AG04449 (cell line): ENCODE measurements around the gene ERCC4.

ENCODE experiments used
- CTCF ChIA-PET: fragments of 350-600 bp; formaldehyde crosslinking; extraction: SDS; loops from one replicate; lab custom pipeline; 2021; ENCODE audit warnings: antibody characterized with exemption; lab: Yijun Ruan, JAX
- POLR2A ChIA-PET: fragments of 400-600, 350-600 bp; formaldehyde crosslinking; extraction: SDS; loops from one replicate; lab custom pipeline; 2020; ENCODE audit warnings: antibody characterized with exemption, inconsistent platforms; lab: Yijun Ruan, JAX
- DNase-seq: peaks from one replicate; pipeline ENCODE4 v3.0.0-alpha.2; 2010; ENCODE audit warnings: low read depth, low spot score
- H3K4me3 ChIP-seq: 2 replicates; pipeline ENCODE4 v1.5.1; 2011; ENCODE audit warnings: low read depth, mild to moderate bottlenecking, control low read depth, low read length
- CTCF ChIP-seq: IDR thresholded peaks from one replicate; pipeline ENCODE4 v1.5.1; 2011; ENCODE audit warnings: mild to moderate bottlenecking, moderate library complexity, low read length, control low read depth, inconsistent platforms; ENCODE audit not compliant: insufficient read depth; ENCODE audit errors: missing control alignments

ERCC4 gene

DNA sequence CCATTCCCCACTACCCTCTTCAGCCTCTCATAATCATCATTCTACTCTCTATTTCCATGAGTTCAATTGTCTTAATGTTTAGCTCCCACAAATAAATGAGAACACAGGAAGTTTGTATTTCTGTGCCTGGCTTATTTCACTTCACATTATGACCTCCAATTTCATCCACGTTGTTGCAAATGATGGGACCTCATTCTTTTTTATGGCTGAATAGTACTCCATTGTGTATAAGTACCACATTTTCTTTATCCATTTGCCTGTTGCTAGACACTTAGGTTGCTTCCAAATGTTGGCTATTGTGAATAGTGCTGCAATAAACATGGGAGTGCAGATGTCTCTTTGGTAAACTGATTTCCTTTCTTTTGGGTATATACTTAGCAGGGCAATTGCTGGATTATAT is 42.3 kb downstream of the ERCC4 start:
- DNase-seq: no peak
- POLR2A ChIA-PET: no interaction called here
- CTCF ChIA-PET: interaction anchor here (1.3 kb wide), 1 partner anchor 42 kb away, joined by 7 read pairs; the partner anchor contains the start of gene ERCC4
- no peak for TF ChIP-seq CTCF
- H3K4me3 ChIP-seq: no peak overlapping the region

- DNase-seq: no peak
- POLR2A ChIA-PET: no interaction called here
- H3K4me3 ChIP-seq: no peak overlapping the region
- CTCF ChIA-PET: interaction anchor here (1.1 kb wide), 1 partner anchor 341 kb away, joined by 3 read pairs; no protein-coding TSS in a partner anchor
- no peak for TF ChIP-seq CTCF
Observed at GRCh38 chr16:13968835-13969234, 48.9 kb downstream of the ERCC4 start.

GRCh38 chr16:13969711-13970110 is 49.8 kb downstream of the ERCC4 start:
- ChIA-PET CTCF (no interaction called here), POLR2A (no interaction called here)

DNA sequence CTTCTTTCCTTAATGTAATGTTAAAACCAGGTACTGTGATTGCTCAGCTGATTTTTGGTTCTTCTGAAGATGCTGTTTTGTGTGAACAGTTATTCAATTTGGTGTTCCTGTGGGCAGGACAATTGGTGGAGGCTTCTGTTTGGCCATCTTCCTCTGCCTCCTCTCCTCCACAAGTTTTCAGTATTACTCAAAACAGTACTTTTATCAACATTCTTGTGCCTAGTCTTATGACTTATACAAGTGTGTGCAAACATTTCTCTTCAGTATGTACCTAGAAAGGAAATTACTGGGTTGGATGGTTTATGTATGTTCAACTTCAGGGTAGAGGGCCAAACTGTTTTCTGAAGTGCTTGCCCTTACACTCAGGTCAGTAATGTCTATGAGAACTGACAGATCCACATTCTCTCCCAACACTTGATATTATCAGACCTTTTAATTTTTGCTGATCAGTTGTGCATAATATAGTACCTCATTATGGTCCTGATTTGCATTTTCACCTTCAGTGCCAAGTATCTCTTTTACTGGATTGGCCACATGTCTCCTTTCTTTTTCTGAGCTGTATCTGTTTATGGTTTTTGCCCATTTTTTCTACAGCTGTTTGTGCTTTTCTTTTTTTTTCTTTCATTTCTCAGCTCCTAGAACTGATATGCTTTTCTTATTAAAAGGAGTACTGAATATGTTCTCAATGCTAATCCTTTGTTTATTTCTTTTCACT is 50.9 kb downstream of the ERCC4 start:
- H3K4me3 ChIP-seq: no peak overlapping the region
- ChIA-PET CTCF (interaction anchor here (1.5 kb wide), 1 partner anchor 9 kb away, joined by 3 read pairs; no protein-coding TSS in a partner anchor), POLR2A (no interaction called here)
- no peak for DNase-seq
- TF ChIP-seq CTCF: no peak

More at GRCh38 chr16:13969711-13970110, 49.8 kb downstream of the ERCC4 start:
- TF ChIP-seq CTCF: no peak
- H3K4me3 ChIP-seq: no peak overlapping the region
- DNase-seq: no peak

- POLR2A ChIA-PET: no interaction called here
- CTCF ChIA-PET: no interaction called here
Observed at GRCh38 chr16:13973321-13974023, 53.5 kb downstream of the ERCC4 start.

More at GRCh38 chr16:13973321-13974023, 53.5 kb downstream of the ERCC4 start:
- no peak for TF ChIP-seq CTCF
- H3K4me3 ChIP-seq: no peak overlapping the region
- DNase-seq: no peak
